ENCODE measurements around the gene LRRC36. TPM values are rescaled to one million over a fixed set of nuclear protein-coding genes. Genes with fewer than 3 reads are reported as not detected.

The LRRC36 gene
- total RNA-seq, 2 experiments from 2014 or later: 0.81 to 0.90 TPM

DNA sequence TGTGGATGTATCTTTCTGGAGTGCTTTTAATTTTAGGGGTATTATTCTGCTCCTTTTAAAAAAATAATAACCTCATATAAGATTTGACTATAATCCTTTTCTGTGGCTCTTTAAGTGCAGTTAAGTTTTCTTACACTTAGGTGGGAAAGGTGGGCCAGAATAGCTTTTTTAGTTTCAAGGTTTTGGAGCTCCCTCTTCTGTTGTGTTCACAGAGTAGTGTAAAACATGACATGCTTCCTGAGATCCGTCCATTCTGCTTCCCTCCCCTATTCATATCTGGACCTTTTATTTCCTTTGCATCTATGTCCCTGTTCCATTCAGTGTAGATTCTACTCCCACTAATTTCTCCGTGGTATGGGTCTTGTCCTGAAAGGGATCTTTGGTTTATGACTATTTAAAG, 12.8 kb downstream of the LRRC36 start:
- TF ChIP-seq, protein P1, sequence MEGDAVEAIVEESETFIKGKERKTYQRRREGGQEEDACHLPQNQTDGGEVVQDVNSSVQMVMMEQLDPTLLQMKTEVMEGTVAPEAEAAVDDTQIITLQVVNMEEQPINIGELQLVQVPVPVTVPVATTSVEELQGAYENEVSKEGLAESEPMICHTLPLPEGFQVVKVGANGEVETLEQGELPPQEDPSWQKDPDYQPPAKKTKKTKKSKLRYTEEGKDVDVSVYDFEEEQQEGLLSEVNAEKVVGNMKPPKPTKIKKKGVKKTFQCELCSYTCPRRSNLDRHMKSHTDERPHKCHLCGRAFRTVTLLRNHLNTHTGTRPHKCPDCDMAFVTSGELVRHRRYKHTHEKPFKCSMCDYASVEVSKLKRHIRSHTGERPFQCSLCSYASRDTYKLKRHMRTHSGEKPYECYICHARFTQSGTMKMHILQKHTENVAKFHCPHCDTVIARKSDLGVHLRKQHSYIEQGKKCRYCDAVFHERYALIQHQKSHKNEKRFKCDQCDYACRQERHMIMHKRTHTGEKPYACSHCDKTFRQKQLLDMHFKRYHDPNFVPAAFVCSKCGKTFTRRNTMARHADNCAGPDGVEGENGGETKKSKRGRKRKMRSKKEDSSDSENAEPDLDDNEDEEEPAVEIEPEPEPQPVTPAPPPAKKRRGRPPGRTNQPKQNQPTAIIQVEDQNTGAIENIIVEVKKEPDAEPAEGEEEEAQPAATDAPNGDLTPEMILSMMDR (IDR thresholded peaks at IDR 0.05): peak; percentile 34
- DNase-seq (no peak), ATAC-seq (peak; percentile 47)
- no peak overlapping the region for H3K4me3 Mint-ChIP-seq
- CTCF ChIA-PET: interaction anchor here (0.6 to 1.9 kb wide), 12 partner anchors 10 to 184 kb away, joined by 3 to 13 read pairs (median 4); partner anchors contain the start of genes KCTD19 and LRRC36
- intact Hi-C loops (cut with micrococcal nuclease): no loop called here
- POLR2A ChIA-PET: interaction anchor here (0.8 kb wide), 1 partner anchor 58 kb away, joined by 3 read pairs; no protein-coding TSS in a partner anchor
- H3K27ac Mint-ChIP-seq: no peak overlapping the region
- no peaks in the 10 kb centered on the region for H3K36me3 Mint-ChIP-seq (ENCODE audit: low read depth)
- peaks cover 9% of the 10 kb centered on the region for H3K9me3 Mint-ChIP-seq
- peaks cover 7% of the 10 kb centered on the region for H3K27me3 Mint-ChIP-seq
- H3K4me1 Mint-ChIP-seq (ENCODE audit: low read depth): no peaks in the 10 kb centered on the region

DNA sequence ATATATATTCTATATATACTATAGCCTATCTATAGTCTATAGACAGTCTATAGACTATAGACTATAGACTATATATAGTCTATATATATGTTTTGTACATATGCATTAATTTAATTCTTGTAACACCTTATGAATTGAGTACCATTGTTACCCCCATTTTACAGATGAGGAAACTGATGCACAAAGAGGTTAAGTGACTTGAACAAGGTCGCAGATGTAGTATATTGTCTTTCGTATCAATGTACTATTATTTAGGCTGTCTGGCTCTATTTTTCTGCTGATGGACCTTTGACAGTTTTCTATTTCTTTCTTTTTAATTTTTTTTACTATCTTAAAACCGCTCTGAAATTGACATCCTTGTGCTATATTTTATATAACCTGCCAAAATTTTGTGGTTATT, 14.6 kb downstream of the LRRC36 start:
- Mint-ChIP-seq H3K4me1 (ENCODE audit: low read depth) (no peaks in the 10 kb centered on the region), H3K9me3 (no peaks in the 10 kb centered on the region), H3K27me3 (peaks cover 7% of the 10 kb centered on the region), H3K27ac (no peak overlapping the region), H3K4me3 (no peak overlapping the region), H3K36me3 (ENCODE audit: low read depth) (no peaks in the 10 kb centered on the region)
- ChIA-PET CTCF (no interaction called here), POLR2A (no interaction called here)
- no peak for ATAC-seq
- no peak for DNase-seq
- TF ChIP-seq, protein P1 (IDR thresholded peaks at IDR 0.05): no peak
- intact Hi-C loops (cut with micrococcal nuclease): no loop called here

DNA sequence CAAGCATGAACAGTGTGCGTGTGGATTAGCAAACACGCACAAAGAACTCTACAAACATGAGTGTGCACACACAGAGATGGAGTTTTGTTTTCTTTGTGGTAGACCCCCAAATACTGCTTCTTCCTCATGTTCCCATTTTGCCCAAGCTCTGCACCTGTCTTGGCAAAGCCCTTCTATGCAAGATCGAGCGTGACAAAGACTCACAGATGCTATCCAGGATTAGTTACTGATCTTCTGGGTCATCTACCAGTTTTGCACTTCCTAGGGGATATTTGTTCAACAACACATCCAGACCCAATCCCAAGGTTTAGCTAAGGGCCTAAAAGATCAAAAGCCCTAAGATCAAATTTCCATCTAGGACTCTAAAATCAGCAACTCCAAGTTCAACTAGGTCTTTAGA, 16.0 kb downstream of the LRRC36 start:
- POLR2A ChIA-PET: no interaction called here
- Mint-ChIP-seq H3K36me3 (ENCODE audit: low read depth) (no peaks in the 10 kb centered on the region), H3K4me3 (no peak overlapping the region), H3K27ac (no peak overlapping the region), H3K4me1 (ENCODE audit: low read depth) (no peaks in the 10 kb centered on the region), H3K27me3 (peaks cover 9% of the 10 kb centered on the region), H3K9me3 (no peaks in the 10 kb centered on the region)
- DNase-seq (no peak), ATAC-seq (no peak)
- intact Hi-C loops (cut with micrococcal nuclease): no loop called here
- CTCF ChIA-PET: no interaction called here
- TF ChIP-seq, protein P1 (IDR thresholded peaks at IDR 0.05): no peak

DNA sequence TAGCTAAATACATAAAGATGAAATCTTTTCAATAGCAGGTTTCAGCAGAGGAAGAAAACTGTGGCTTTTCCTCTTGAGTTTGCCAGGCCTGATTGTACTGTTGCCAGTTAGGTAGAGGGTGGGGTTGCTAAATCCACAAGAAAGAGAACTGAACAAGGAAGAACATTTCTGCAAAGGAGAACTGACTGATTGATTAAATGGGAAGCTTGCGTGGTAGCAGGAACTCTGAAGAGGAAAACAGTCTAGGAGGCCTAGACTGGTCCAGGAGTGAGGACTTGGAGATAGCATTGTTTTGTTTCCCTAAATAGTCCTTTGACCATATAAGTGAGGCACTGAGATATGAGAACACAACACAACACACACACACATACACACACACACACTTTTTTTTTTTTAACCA, 18.8 kb downstream of the LRRC36 start:
- H3K4me3 Mint-ChIP-seq: no peak overlapping the region
- H3K9me3 Mint-ChIP-seq: no peaks in the 10 kb centered on the region
- POLR2A ChIA-PET: interaction anchor here (1.1 kb wide), 1 partner anchor 17 kb away, joined by 3 read pairs; no protein-coding TSS in a partner anchor
- H3K36me3 Mint-ChIP-seq (ENCODE audit: low read depth): no peaks in the 10 kb centered on the region
- no peak for ATAC-seq
- TF ChIP-seq, protein P1 (IDR thresholded peaks at IDR 0.05): no peak
- H3K4me1 Mint-ChIP-seq (ENCODE audit: low read depth): no peaks in the 10 kb centered on the region
- H3K27ac Mint-ChIP-seq: no peak overlapping the region
- peaks cover 5% of the 10 kb centered on the region for H3K27me3 Mint-ChIP-seq
- no peak for DNase-seq
- intact Hi-C loops (cut with micrococcal nuclease): no loop called here
- CTCF ChIA-PET: interaction anchor here (0.9 to 2.1 kb wide), 3 partner anchors 16 to 54 kb away, joined by 3 to 10 read pairs (median 3); partner anchors contain the start of genes KCTD19 and LRRC36

DNA sequence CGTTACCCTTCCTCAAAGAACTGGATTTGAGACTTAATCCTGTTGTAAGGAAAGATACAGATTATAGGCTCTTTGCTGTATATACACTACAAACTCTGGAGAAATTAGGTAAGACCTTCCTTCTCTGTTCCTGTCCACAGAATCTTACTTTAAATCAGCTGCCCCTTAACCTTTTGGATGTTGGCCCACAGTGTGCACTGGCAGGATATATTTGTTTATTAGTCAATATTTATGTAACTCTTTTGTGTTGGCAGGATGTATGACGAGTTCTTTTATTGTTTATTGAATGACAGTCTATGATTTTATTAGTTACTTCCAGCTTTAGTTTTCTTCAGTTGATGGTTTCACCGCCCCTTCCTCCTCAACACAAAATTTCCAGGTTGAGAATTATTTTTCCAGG, 19.7 kb downstream of the LRRC36 start:
- no peaks in the 10 kb centered on the region for H3K36me3 Mint-ChIP-seq (ENCODE audit: low read depth)
- POLR2A ChIA-PET: no interaction called here
- no peak overlapping the region for H3K4me3 Mint-ChIP-seq
- ATAC-seq (no peak), DNase-seq (no peak)
- H3K9me3 Mint-ChIP-seq: no peaks in the 10 kb centered on the region
- TF ChIP-seq, protein P1 (IDR thresholded peaks at IDR 0.05): no peak
- H3K27me3 Mint-ChIP-seq: peaks cover 5% of the 10 kb centered on the region
- no peak overlapping the region for H3K27ac Mint-ChIP-seq
- CTCF ChIA-PET: interaction anchor here (0.9 to 2.2 kb wide), 10 partner anchors 8 to 86 kb away, joined by 3 to 9 read pairs (median 4); partner anchors contain the start of genes KCTD19, LRRC36 and ZDHHC1
- intact Hi-C loops (cut with micrococcal nuclease): no loop called here
- no peaks in the 10 kb centered on the region for H3K4me1 Mint-ChIP-seq (ENCODE audit: low read depth)

Measured in activated CD8-positive, alpha-beta T cell treated with anti-CD3 and anti-CD28 coated beads for 36 hours (primary cell).